ENCODE measurements around the gene ANXA2R. TPM values are rescaled to one million over a fixed set of nuclear protein-coding genes. Genes with fewer than 3 reads are reported as not detected.

ANXA2R gene
- total and polyA plus RNA-seq, 8 donors = 1.5 to 2.9 (median 2.1) TPM

DNA sequence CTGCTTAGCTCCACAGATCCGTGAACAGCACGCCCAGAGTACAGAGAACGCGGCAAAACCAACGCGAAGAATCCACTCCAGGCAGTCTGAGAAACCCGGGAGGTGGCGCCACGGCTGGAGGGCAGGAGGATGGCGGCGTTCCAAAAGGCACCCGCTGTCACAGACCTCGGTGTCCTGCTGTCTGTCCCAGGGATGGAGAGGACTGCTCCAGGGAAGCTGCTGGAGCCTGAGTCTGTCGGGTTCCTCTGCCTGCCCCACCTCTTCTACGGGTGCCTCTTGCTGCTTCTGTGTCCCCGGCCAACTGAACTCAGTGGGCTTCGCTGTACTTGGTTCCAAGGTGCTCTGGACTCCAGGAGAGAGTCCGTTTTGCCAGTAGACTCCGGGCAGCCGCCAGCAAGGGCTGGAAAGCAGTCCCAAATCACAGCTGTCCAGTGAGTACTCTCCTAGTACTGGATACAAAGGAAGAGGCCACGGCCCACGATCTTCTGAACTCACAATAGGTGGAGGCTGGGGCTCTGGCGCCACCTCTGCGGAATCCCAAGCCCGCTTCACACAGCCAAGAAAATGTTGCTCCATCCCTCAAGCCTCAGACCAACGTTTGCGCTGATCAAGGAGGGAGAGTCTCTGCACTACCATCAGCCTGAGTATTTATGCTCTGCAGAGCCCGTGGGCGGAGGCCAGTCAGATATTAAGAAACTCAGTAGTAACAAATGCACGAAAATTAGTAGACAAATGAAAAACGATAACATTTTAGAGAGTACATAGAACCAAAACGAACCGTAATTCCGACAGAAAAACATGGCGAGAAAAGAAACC, 440 bp downstream of the ANXA2R start:
- Histone ChIP-seq H3K4me1 (peaks cover 0 to 42% of the 10 kb centered on the region in 2 donors), H3K36me3 (no peaks in the 10 kb centered on the region), H3K27me3 (peaks cover 0 to 42% of the 10 kb centered on the region in 2 donors), H3K9me3 (no peaks in the 10 kb centered on the region), H3K27ac (peak overlapping the region; percentile 97 to 100), H3K4me3 (peak overlapping the region; percentile 45 to 56)
- peak; percentile 7 for ATAC-seq
- TF ChIP-seq, protein P1, sequence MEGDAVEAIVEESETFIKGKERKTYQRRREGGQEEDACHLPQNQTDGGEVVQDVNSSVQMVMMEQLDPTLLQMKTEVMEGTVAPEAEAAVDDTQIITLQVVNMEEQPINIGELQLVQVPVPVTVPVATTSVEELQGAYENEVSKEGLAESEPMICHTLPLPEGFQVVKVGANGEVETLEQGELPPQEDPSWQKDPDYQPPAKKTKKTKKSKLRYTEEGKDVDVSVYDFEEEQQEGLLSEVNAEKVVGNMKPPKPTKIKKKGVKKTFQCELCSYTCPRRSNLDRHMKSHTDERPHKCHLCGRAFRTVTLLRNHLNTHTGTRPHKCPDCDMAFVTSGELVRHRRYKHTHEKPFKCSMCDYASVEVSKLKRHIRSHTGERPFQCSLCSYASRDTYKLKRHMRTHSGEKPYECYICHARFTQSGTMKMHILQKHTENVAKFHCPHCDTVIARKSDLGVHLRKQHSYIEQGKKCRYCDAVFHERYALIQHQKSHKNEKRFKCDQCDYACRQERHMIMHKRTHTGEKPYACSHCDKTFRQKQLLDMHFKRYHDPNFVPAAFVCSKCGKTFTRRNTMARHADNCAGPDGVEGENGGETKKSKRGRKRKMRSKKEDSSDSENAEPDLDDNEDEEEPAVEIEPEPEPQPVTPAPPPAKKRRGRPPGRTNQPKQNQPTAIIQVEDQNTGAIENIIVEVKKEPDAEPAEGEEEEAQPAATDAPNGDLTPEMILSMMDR (IDR thresholded peaks at IDR 0.05) = no peak
- DNase-seq = peak in 3 of 4 donors; percentile 29 to 91 (median 76)
- intact Hi-C loops (cut with DNase I) = loop anchor here in 1 of 2 donors (2.0 to 10.0 kb wide), 2 partner anchors 47 to 85 kb away; no protein-coding TSS in a partner anchor

DNA sequence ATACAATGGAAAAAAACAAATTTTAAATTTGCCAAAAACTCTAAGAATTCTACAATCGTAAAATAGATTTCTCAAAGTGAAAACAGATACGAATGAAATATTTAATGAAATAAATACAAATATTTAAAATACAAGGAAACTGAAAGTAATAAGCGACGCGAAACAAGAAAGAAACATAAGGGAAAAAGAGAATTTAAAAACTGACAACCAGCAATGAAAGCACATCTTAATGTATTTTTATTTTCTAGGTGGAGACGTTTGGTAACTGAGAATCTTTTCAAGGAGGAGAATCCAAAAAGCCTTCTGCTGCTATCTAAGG, 1.0 kb downstream of the ANXA2R start:
- H3K27me3 ChIP-seq = peaks cover 0 to 47% of the 10 kb centered on the region in 2 donors
- H3K4me1 ChIP-seq = peaks cover 0 to 42% of the 10 kb centered on the region in 2 donors
- peak overlapping the region; percentile 97 to 100 for H3K27ac ChIP-seq
- no peaks in the 10 kb centered on the region for H3K9me3 ChIP-seq
- ATAC-seq (no peak), DNase-seq (no peak)
- intact Hi-C loops (cut with DNase I) = loop anchor here in 1 of 2 donors (2.0 kb wide), 1 partner anchor 46 kb away; no protein-coding TSS in a partner anchor
- H3K4me3 ChIP-seq = peak overlapping the region; percentile 45 to 56
- TF ChIP-seq, protein P1 (IDR thresholded peaks at IDR 0.05) = no peak
- H3K36me3 ChIP-seq = no peaks in the 10 kb centered on the region

DNA sequence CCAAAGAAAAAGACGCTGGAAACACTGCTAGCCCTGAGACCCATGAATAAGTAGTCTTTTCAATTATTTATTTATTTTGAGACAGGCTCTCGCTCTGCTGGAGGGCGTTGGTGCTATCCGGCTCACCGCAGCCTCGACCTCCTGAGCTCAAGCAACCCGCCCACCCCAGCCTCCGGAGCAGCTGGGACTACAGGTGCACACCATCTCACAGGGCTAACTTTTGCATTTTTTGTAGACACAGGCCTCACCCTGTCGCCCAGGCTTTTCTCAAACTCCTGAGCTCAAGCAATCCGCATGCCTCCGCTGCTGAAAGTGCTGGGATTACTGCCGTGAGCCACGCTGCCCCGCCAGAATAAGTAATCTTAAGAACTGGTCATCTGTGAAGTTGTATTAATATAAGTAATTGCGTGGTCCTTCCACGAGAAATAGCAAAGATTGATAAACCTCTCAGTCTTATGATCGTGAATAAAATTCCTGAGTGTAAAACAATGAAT, 1.6 kb downstream of the ANXA2R start:
- intact Hi-C loops (cut with DNase I) = loop anchor here in 1 of 2 donors (2.0 kb wide), 1 partner anchor 46 kb away; no protein-coding TSS in a partner anchor
- Histone ChIP-seq H3K4me1 (peaks cover 0 to 43% of the 10 kb centered on the region in 2 donors), H3K9me3 (no peaks in the 10 kb centered on the region), H3K27me3 (peaks cover 0 to 53% of the 10 kb centered on the region in 2 donors), H3K27ac (peak overlapping the region; percentile 97 to 100), H3K4me3 (peak overlapping the region; percentile 45 to 56), H3K36me3 (no peaks in the 10 kb centered on the region)
- TF ChIP-seq, protein P1 (IDR thresholded peaks at IDR 0.05) = no peak
- ATAC-seq (no peak), DNase-seq (peak in 1 of 4 donors; percentile 78)

DNA sequence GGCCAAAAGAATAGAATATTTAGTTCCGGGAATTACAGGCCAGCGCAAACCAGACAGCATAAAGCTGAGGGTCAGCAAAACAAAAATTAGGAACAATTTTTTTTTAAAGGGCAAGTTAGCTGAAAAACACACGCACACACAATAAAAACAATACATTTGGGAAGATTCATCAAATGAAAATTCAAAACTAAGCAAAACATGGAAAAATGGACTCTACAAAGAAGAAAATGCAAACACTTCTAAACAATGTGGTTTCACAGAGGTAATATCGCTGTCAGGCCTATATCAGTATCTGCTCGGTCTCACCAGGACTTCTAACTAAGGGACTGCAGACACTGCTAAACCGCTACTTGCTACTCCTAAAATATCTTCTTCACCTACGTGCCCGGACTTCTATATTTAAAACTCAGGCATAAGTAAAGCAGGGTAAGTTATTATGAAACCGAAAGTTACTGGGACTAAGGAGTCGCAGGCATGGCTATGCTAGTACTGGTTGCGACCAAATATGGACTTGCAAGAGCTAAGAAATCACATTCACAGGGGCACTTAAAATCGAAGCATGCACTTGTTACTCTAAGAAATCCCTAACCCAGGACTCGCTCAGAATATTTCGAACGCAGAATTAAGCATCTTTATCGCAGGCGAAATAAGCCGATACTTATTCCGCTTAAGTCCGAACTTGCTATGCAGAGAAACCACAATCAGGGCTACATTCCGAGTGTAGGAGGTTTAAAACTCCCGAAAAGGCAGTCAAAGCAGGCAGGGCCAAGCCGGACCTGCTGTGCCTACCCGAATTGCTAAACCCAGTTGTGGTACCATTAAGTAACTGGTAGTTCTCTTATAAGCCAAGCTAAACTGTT, 2.3 kb downstream of the ANXA2R start:
- Histone ChIP-seq H3K4me1 (peaks cover 0 to 43% of the 10 kb centered on the region in 2 donors), H3K27ac (peak overlapping the region; percentile 97 to 100), H3K4me3 (peak overlapping the region; percentile 45 to 56), H3K9me3 (no peaks in the 10 kb centered on the region), H3K27me3 (peaks cover 0 to 53% of the 10 kb centered on the region in 2 donors), H3K36me3 (no peaks in the 10 kb centered on the region)
- intact Hi-C loops (cut with DNase I) = loop anchor here in 1 of 2 donors (2.0 kb wide), 1 partner anchor 45 kb away; no protein-coding TSS in a partner anchor
- peak in 2 of 4 donors; percentile 56 to 59 for DNase-seq
- TF ChIP-seq, protein P1 (IDR thresholded peaks at IDR 0.05) = no peak
- ATAC-seq = no peak
